A549 (cell line): Measurements from ENCODE around the gene CFAP58.

ENCODE experiments used
- CEBPB ChIP-seq, 2 experiments: fragments of >200 bp in 1 of 2; sonication (Bioruptor Twin) in 1 of 2; formaldehyde crosslinking in 1 of 2; IDR thresholded peaks; 2 replicates each; pipeline ENCODE4 v1.6.1; 2012 to 2016
- CTCF ChIP-seq: fragments of >200 bp; sonication (Bioruptor Twin); formaldehyde crosslinking; IDR thresholded peaks from 3 replicates; pipeline ENCODE4 v1.5.1; 2016
- HOXA7 ChIP-seq: fragments of 250-450 bp; sonication (Bioruptor Pico); IDR thresholded peaks from 2 replicates; pipeline ENCODE4 v1.5.0; 2020; ENCODE audit warnings: mild to moderate bottlenecking, moderate library complexity
- POLR2AphosphoS2 ChIP-seq: conservative IDR thresholded peaks from 2 replicates; pipeline ENCODE4 v1.6.1; 2012; ENCODE audit warnings: low read length, improper control_type of control experiment, inconsistent platforms
- TF ChIP-seq, protein P1 (sequence below): IDR thresholded peaks from 2 replicates; pipeline ENCODE4 v1.6.1; 2012

DNA sequence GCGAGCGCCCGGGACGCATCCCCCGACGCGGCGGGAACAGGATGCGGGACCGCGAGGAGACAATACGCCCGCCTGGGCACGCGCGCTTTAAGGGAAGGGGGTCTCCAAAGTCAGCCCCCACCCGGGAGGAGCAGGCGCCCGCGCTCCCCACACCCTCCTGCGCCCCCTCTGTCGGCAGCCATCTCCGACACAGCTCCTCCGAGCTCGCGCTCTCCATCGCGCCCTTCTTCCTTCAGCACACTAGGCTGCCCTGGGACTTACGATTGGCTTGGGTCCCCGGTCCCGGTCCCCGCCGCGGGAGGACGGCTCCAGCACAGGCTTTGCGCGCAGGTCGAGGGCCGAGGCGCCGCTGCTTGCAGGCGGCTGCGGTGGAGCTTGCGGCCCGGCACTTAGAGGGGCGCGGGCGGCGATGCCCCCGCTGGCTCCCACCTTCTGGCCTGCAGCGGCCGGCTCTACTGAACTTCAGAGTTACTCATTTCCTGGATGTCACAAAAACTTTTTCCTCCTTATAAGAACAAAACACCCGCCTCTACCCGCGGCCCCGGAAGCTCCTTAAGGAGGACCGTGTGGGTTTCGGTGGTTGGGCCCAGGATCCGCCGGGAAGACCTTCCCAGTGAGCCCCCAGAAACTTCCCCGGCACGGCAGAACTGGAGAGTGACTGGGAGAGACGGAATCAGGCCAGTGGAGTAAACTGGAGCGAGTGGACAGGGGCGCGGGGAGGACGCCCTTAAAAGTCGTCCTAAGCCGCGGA, 15.5 kb upstream of the CFAP58 start, which contains the start of gene ITPRIP:
- TF ChIP-seq HOXA7 (CRISPR knock-in tag) (no peak), CEBPB (IDR thresholded peaks at IDR 0.05) (no peak), CTCF (no peak; the same call in 2 of the 3 replicates), POLR2AphosphoS2 (no peak)
- TF ChIP-seq, protein P1, sequence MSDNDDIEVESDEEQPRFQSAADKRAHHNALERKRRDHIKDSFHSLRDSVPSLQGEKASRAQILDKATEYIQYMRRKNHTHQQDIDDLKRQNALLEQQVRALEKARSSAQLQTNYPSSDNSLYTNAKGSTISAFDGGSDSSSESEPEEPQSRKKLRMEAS = 0 out of 2 replicates have a peak, but pooled peaks have one; percentile 52
